HepG2 (cell line): ENCODE measurements around the gene SHLD1. TPM values are rescaled to one million over a fixed set of nuclear protein-coding genes. Genes with fewer than 3 reads are reported as not detected.

ENCODE experiments used
- CEBPB ChIP-seq: IDR thresholded peaks from 2 replicates; pipeline ENCODE4 v1.6.1; 2011; ENCODE audit warnings: low read depth, low read length, improper control_type of control experiment, borderline replicate concordance
- FOXA3 ChIP-seq: IDR thresholded peaks from 2 replicates; pipeline ENCODE4 v1.6.1; 2016; ENCODE audit warnings: missing genetic modification reagents, missing compliant biosample characterization
- HINFP ChIP-seq: sonication (generic); formaldehyde crosslinking; IDR thresholded peaks from 2 replicates; pipeline ENCODE4 v1.4.0; 2020; ENCODE audit warnings: low read depth, mild to moderate bottlenecking, missing genetic modification reagents
- HMGA1 ChIP-seq: sonication (generic); formaldehyde crosslinking; conservative IDR thresholded peaks from 2 replicates; pipeline ENCODE4 v1.4.0; 2020; ENCODE audit warnings: missing genetic modification reagents
- POLR2A ChIP-seq, 2 experiments: IDR thresholded peaks; 2 replicates each; pipeline ENCODE4 v1.6.1; 2011; ENCODE audit warnings: low read depth in 2 of 2, low read length in 2 of 2, mild to moderate bottlenecking in 1 of 2, moderate library complexity in 1 of 2; ENCODE audit not compliant: insufficient read depth in 1 of 2
- RBM22 ChIP-seq: fragments of 200-400 bp; formaldehyde crosslinking; optimal IDR thresholded peaks from 2 replicates; pipeline ENCODE3; 2017; ENCODE audit warnings: mild to moderate bottlenecking, low read length, moderate library complexity
- SAFB2 ChIP-seq: sonication (generic); formaldehyde crosslinking; IDR thresholded peaks from 2 replicates; pipeline ENCODE4 v1.5.1; 2020; ENCODE audit warnings: missing genetic modification reagents, low read depth, mild to moderate bottlenecking, borderline replicate concordance
- SETDB1 ChIP-seq: sonication (generic); formaldehyde crosslinking; IDR thresholded peaks from 2 replicates; pipeline ENCODE4 v1.5.1; 2020; ENCODE audit warnings: missing genetic modification reagents, mild to moderate bottlenecking, borderline replicate concordance
- SMARCE1 ChIP-seq: fragments of 450-650 bp; IDR thresholded peaks from 2 replicates; pipeline ENCODE4 v1.6.1; 2017; ENCODE audit warnings: borderline replicate concordance
- SP140L ChIP-seq: sonication (generic); formaldehyde crosslinking; IDR thresholded peaks from 2 replicates; pipeline ENCODE4 v1.4.0; 2020; ENCODE audit warnings: missing genetic modification reagents, borderline replicate concordance
- ZNF276 ChIP-seq: sonication (generic); formaldehyde crosslinking; IDR thresholded peaks from 2 replicates; pipeline ENCODE4 v1.4.0; 2020; ENCODE audit warnings: mild to moderate bottlenecking, low read depth, missing genetic modification reagents
- ZNF30 ChIP-seq: sonication (generic); formaldehyde crosslinking; IDR thresholded peaks from 2 replicates; pipeline ENCODE4 v1.5.0; 2020; ENCODE audit warnings: mild to moderate bottlenecking, missing genetic modification reagents
- ZNF510 ChIP-seq: sonication (generic); formaldehyde crosslinking; IDR thresholded peaks from 2 replicates; pipeline ENCODE4 v1.4.0; 2020; ENCODE audit warnings: low read depth, mild to moderate bottlenecking, missing genetic modification reagents
- ZNF691 ChIP-seq: sonication (generic); formaldehyde crosslinking; IDR thresholded peaks from 2 replicates; pipeline ENCODE4 v1.4.0; 2020; ENCODE audit warnings: missing genetic modification reagents, low read depth, mild to moderate bottlenecking, borderline replicate concordance
- ZNF746 ChIP-seq: sonication (generic); formaldehyde crosslinking; IDR thresholded peaks from 2 replicates; pipeline ENCODE4 v1.8.0; 2022; ENCODE audit warnings: mild to moderate bottlenecking, missing genetic modification reagents
- ZNF775 ChIP-seq: sonication (generic); formaldehyde crosslinking; IDR thresholded peaks from 2 replicates; pipeline ENCODE4 v1.4.0; 2020; ENCODE audit warnings: missing genetic modification reagents, mild to moderate bottlenecking, moderate library complexity, borderline replicate concordance
- ZNF790 ChIP-seq: sonication (generic); formaldehyde crosslinking; IDR thresholded peaks from 2 replicates; pipeline ENCODE4 v1.8.0; 2022; ENCODE audit warnings: missing genetic modification reagents, mild to moderate bottlenecking, borderline replicate concordance
- polyA plus RNA-seq, 8 experiments: library from polyadenylated mRNA; depleted of rRNA in 3 of 8; stranded (reverse) in 7 of 8; unstranded in 1 of 8; fragments of >200 nt; fragmentation: Illumina TruSeq in 4 of 8; extraction: Trizol in 4 of 8; gene quantifications; 2 replicates each; pipeline versions ENCODE4 v1.2.1 to v1.2.3, GENCODE V29; 2011 to 2016; ENCODE audit warnings: low read depth in 4 of 8, missing spikeins in 1 of 8, mixed read lengths in 1 of 8; ENCODE audit not compliant: insufficient read depth in 1 of 8
- total RNA-seq, 5 experiments: library from RNA; depleted of rRNA; stranded (reverse); fragments of >200 nt; fragmentation: Illumina TruSeq; extraction: Trizol; gene quantifications; 2 replicates each; pipeline ENCODE4 v1.2.3, GENCODE V29; 2016; ENCODE audit warnings: low read depth in 1 of 5

The SHLD1 gene
- total and polyA plus RNA-seq, 2 of the 13 experiments (the other 11 are each of a cell fraction or from before 2014, with no cell fraction given), result 8.9 to 10.0 TPM

GRCh38 chr20:5788385-5788895 lies 38.2 kb downstream of the SHLD1 start (continued):
- TF ChIP-seq RBM22 (no peak), CEBPB (no peak), HINFP (no peak), ZNF775 (CRISPR knock-in tag) (no peak), SAFB2 (CRISPR knock-in tag) (no peak), SETDB1 (CRISPR knock-in tag) (no peak), SMARCE1 (no peak), ZNF790 (CRISPR knock-in tag) (no peak), HMGA1 (no peak), FOXA3 (CRISPR knock-in tag) (0 out of 2 replicates have a peak, but pooled peaks have one; percentile 17), ZNF746 (CRISPR knock-in tag) (no peak), POLR2A (IDR thresholded peaks at IDR 0.05; ENCODE audit: insufficient read depth in 1 of 2, low read depth in 2 of 2, low read length in 2 of 2) (no peak), ZNF30 (CRISPR knock-in tag) (no peak), SP140L (CRISPR knock-in tag) (peak; percentile 75; the same call in 1 of the 2 replicates), ZNF691 (CRISPR knock-in tag) (no peak), ZNF510 (CRISPR knock-in tag) (0 out of 2 replicates have a peak, but pooled peaks have one; percentile 50), ZNF276 (CRISPR knock-in tag) (no peak)
